Inflammatory macrophage treated with lipopolysaccharide for 4 hours (primary cell): ENCODE data around the gene HCN2.
A peak's percentile ranks its signal among the peaks of the same experiment; 100 is the strongest.

ENCODE experiments used
- DNase-seq: peaks from one replicate; pipeline ENCODE4 v3.0.0-alpha.2; 2020

The HCN2 gene

GRCh38 chr19:589693-590395 is at the start of gene HCN2:
TSS of gene HCN2 (plus strand) at chr19:589881. CDS start at chr19:589946, 65 bp downstream.
- DNase-seq, result no peak

- DNase-seq, result no peak
Measured at GRCh38 chr19:540867-541637, 48.6 kb upstream of the HCN2 start.

- no peak for DNase-seq
Measured at GRCh38 chr19:541699-542098, 48.0 kb upstream of the HCN2 start.

GRCh38 chr19:542173-542866 is 47.4 kb upstream of the HCN2 start:
- DNase-seq, result no peak

GRCh38 chr19:543910-544608 is 45.6 kb upstream of the HCN2 start, which contains the start of gene GZMM:
TSS of gene GZMM (plus strand) at chr19:544053. CDS start at chr19:544072, 19 bp downstream.
- DNase-seq, result no peak

- no peak for DNase-seq
Measured at GRCh38 chr19:547117-547516, 42.6 kb upstream of the HCN2 start.

GRCh38 chr19:547836-548720 is 41.6 kb upstream of the HCN2 start:
- no peak for DNase-seq

- DNase-seq, result no peak
Measured at GRCh38 chr19:548886-549830, 40.5 kb upstream of the HCN2 start.

GRCh38 chr19:554817-555216 is 34.9 kb upstream of the HCN2 start:
- DNase-seq, result no peak

- DNase-seq, result no peak
Measured at GRCh38 chr19:555474-555808, 34.2 kb upstream of the HCN2 start.

GRCh38 chr19:556611-557382 is 32.9 kb upstream of the HCN2 start:
- no peak for DNase-seq

GRCh38 chr19:558770-559439 is 30.8 kb upstream of the HCN2 start:
- no peak for DNase-seq

- no peak for DNase-seq
Measured at GRCh38 chr19:560121-560520, 29.6 kb upstream of the HCN2 start.

- peak; percentile 83 for DNase-seq
Measured at GRCh38 chr19:566403-566802, 23.3 kb upstream of the HCN2 start.

GRCh38 chr19:566844-567243 is 22.8 kb upstream of the HCN2 start:
- DNase-seq, result no peak

GRCh38 chr19:567296-567900 is 22.3 kb upstream of the HCN2 start:
- no peak for DNase-seq

- DNase-seq, result peak; percentile 11
Measured at GRCh38 chr19:570251-570686, 19.4 kb upstream of the HCN2 start.

- DNase-seq, result peak; percentile 73
Measured at GRCh38 chr19:570937-571565, 18.6 kb upstream of the HCN2 start.

GRCh38 chr19:571566-571974 is 18.1 kb upstream of the HCN2 start:
- DNase-seq, result peak; percentile 17
